Measurements from ENCODE around the gene CMSS1. TPM values are rescaled to one million over a fixed set of nuclear protein-coding genes. Genes with fewer than 3 reads are reported as not detected.

Gene CMSS1
- polyA plus RNA-seq, 1 donor from 2014 or later: 31.8 TPM

DNA sequence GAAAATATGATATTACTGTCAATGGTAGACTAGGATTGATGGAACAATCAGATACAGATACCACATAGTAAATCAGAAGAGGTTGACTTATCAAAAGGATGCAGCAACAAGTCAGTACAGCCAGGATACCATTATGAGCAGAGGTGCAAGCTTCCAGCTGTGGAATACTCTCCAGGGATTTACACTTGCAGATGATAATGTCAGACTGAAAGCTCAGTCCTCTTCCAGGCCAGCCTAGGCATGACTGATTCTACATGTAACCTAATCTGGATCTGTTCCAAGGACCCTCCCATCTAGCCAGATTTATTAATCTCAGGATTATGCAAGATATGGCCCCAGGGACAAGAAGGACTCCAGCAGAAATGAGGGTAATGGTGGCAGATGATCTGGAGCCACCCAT lies 288.4 kb downstream of the CMSS1 start:
- H3K4me3 ChIP-seq (ENCODE audit: low read length): no peak overlapping the region
- no peaks in the 10 kb centered on the region for H3K36me3 ChIP-seq (ENCODE audit: insufficient read depth, low read length)
- no peaks in the 10 kb centered on the region for H4K20me1 ChIP-seq (ENCODE audit: insufficient read depth)
- no peaks in the 10 kb centered on the region for H3K9me3 ChIP-seq (ENCODE audit: low read length)
- no peak overlapping the region for H3K9ac ChIP-seq (ENCODE audit: low read length)
- H3K9me2 ChIP-seq (ENCODE audit: insufficient read depth, low read length): no peaks in the 10 kb centered on the region
- no peaks in the 10 kb centered on the region for H3K79me2 ChIP-seq (replicated peaks; ENCODE audit: insufficient read depth, low read length)
- TF ChIP-seq EP300 (conservative IDR thresholded peaks at IDR 0.05; ENCODE audit: poor library complexity, severe bottlenecking) (no peak), TAF1 (IDR thresholded peaks at IDR 0.05; ENCODE audit: low read depth) (no peak), EZH2 (IDR thresholded peaks at IDR 0.05; ENCODE audit: borderline replicate concordance, insufficient read depth, low read length, poor library complexity, severe bottlenecking) (no peak)
- no peak overlapping the region for H3K4me2 ChIP-seq (ENCODE audit: low read length)
- H2AFZ ChIP-seq (ENCODE audit: low read depth, low read length): no peak overlapping the region
- H3F3A ChIP-seq (ENCODE audit: insufficient read depth, low read length, poor library complexity, severe bottlenecking): no peaks in the 10 kb centered on the region
- no peaks in the 10 kb centered on the region for H3K27me3 ChIP-seq (ENCODE audit: insufficient read depth, low read depth, low read length)
- H3K27ac ChIP-seq (ENCODE audit: low read length): no peak overlapping the region

DNA sequence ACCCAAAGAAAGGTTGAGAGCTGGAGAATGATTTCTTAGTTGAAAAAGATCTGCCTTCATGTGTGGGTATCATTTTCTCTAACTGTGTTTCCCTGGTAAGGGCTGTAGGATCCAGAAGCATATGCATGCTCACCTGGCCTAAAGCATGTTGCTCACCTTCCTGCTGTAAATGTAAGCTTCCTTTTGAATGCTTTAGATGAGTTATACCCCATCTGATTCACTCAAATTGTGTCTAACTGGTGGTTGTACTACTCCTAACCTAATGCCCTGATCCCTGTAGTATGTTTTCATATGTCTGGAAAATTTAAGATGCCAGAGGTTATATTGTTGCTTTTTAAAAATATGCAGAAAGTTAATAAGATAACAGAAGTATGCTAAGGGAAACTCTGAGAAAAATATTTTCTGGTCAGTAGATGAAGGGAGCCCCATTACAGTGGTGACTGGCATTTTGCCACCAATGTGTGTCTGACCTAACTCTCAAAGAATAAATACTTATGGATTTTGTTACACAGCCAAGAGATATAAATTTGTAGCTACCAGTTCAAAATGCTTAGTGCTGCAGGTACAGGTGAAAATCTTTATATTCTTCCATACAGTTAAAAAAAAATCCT lies 289.0 kb downstream of the CMSS1 start:
- H3K36me3 ChIP-seq (ENCODE audit: insufficient read depth, low read length): no peaks in the 10 kb centered on the region

DNA sequence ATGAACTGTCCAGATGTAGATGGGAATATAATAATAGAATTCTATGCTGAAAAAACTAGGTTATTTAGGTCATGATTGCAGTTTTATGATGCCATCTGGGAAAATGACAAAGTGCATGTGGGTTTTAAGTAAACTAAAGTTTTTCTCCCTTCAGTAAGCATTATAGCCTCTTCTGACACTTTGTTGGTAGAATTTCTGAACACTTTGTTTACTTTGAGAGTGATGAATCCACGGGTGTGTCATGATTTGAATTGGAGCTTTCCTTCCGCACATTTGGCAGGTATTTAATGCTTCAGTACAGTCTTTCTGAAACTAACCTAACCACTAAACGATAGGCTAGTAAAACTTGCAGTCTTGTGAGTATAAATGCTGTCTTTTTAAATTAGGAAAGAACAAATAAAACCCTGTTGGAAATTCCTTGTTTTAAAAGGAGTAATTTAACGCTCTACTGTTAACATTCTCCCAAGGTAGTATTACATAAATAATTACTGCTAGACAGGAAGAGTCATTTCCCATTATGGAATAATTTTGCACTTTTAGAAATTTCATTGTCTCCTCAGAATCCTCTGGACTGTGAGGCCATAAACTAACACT lies 289.7 kb downstream of the CMSS1 start:
- Histone ChIP-seq H3K79me2 (replicated peaks; ENCODE audit: insufficient read depth, low read length) (no peaks in the 10 kb centered on the region), H2AFZ (ENCODE audit: low read depth, low read length) (no peak overlapping the region), H3K27ac (ENCODE audit: low read length) (no peak overlapping the region), H3K27me3 (ENCODE audit: insufficient read depth, low read depth, low read length) (no peaks in the 10 kb centered on the region), H3K9ac (ENCODE audit: low read length) (no peak overlapping the region), H3K9me3 (ENCODE audit: low read length) (no peaks in the 10 kb centered on the region), H3K4me2 (ENCODE audit: low read length) (no peak overlapping the region), H3K9me2 (ENCODE audit: insufficient read depth, low read length) (no peaks in the 10 kb centered on the region), H3K36me3 (ENCODE audit: insufficient read depth, low read length) (no peaks in the 10 kb centered on the region), H3F3A (ENCODE audit: insufficient read depth, low read length, poor library complexity, severe bottlenecking) (no peaks in the 10 kb centered on the region), H3K4me3 (ENCODE audit: low read length) (no peak overlapping the region), H4K20me1 (ENCODE audit: insufficient read depth) (no peaks in the 10 kb centered on the region)
- TF ChIP-seq POLR2AphosphoS5 (IDR thresholded peaks at IDR 0.05) (no peak), EZH2 (IDR thresholded peaks at IDR 0.05; ENCODE audit: borderline replicate concordance, insufficient read depth, low read length, poor library complexity, severe bottlenecking) (no peak), RAD21 (conservative IDR thresholded peaks at IDR 0.05) (no peak)
- TF ChIP-seq, protein P1, sequence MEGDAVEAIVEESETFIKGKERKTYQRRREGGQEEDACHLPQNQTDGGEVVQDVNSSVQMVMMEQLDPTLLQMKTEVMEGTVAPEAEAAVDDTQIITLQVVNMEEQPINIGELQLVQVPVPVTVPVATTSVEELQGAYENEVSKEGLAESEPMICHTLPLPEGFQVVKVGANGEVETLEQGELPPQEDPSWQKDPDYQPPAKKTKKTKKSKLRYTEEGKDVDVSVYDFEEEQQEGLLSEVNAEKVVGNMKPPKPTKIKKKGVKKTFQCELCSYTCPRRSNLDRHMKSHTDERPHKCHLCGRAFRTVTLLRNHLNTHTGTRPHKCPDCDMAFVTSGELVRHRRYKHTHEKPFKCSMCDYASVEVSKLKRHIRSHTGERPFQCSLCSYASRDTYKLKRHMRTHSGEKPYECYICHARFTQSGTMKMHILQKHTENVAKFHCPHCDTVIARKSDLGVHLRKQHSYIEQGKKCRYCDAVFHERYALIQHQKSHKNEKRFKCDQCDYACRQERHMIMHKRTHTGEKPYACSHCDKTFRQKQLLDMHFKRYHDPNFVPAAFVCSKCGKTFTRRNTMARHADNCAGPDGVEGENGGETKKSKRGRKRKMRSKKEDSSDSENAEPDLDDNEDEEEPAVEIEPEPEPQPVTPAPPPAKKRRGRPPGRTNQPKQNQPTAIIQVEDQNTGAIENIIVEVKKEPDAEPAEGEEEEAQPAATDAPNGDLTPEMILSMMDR (IDR thresholded peaks at IDR 0.05; ENCODE audit: poor library complexity, severe bottlenecking): no peak

More for the DNA sequence above, 289.0 kb downstream of the CMSS1 start:
- no peaks in the 10 kb centered on the region for H4K20me1 ChIP-seq (ENCODE audit: insufficient read depth)
- no peak overlapping the region for H3K4me3 ChIP-seq (ENCODE audit: low read length)
- no peak overlapping the region for H2AFZ ChIP-seq (ENCODE audit: low read depth, low read length)
- no peaks in the 10 kb centered on the region for H3K27me3 ChIP-seq (ENCODE audit: insufficient read depth, low read depth, low read length)
- no peak overlapping the region for H3K4me2 ChIP-seq (ENCODE audit: low read length)
- no peaks in the 10 kb centered on the region for H3K79me2 ChIP-seq (replicated peaks; ENCODE audit: insufficient read depth, low read length)
- TF ChIP-seq TAF1 (IDR thresholded peaks at IDR 0.05; ENCODE audit: low read depth) (no peak), MXI1 (conservative IDR thresholded peaks at IDR 0.05; ENCODE audit: poor library complexity, severe bottlenecking) (no peak), EP300 (conservative IDR thresholded peaks at IDR 0.05; ENCODE audit: poor library complexity, severe bottlenecking) (no peak), EZH2 (IDR thresholded peaks at IDR 0.05; ENCODE audit: borderline replicate concordance, insufficient read depth, low read length, poor library complexity, severe bottlenecking) (no peak)
- TF ChIP-seq, protein P1 (IDR thresholded peaks at IDR 0.05; ENCODE audit: poor library complexity, severe bottlenecking): no peak
- H3K27ac ChIP-seq (ENCODE audit: low read length): no peak overlapping the region
- H3K9ac ChIP-seq (ENCODE audit: low read length): no peak overlapping the region
- H3K9me3 ChIP-seq (ENCODE audit: low read length): no peaks in the 10 kb centered on the region
- no peaks in the 10 kb centered on the region for H3K9me2 ChIP-seq (ENCODE audit: insufficient read depth, low read length)
- no peaks in the 10 kb centered on the region for H3F3A ChIP-seq (ENCODE audit: insufficient read depth, low read length, poor library complexity, severe bottlenecking)
